T-helper 2 cell (primary cell): ENCODE results near the gene CORO1C.

ENCODE experiments used
- DNase-seq, 5 experiments: peaks; one replicate each; pipeline versions ENCODE4 v3.0.0 to v3.0.0-alpha.2; 2012 to 2022

Gene CORO1C

DNA sequence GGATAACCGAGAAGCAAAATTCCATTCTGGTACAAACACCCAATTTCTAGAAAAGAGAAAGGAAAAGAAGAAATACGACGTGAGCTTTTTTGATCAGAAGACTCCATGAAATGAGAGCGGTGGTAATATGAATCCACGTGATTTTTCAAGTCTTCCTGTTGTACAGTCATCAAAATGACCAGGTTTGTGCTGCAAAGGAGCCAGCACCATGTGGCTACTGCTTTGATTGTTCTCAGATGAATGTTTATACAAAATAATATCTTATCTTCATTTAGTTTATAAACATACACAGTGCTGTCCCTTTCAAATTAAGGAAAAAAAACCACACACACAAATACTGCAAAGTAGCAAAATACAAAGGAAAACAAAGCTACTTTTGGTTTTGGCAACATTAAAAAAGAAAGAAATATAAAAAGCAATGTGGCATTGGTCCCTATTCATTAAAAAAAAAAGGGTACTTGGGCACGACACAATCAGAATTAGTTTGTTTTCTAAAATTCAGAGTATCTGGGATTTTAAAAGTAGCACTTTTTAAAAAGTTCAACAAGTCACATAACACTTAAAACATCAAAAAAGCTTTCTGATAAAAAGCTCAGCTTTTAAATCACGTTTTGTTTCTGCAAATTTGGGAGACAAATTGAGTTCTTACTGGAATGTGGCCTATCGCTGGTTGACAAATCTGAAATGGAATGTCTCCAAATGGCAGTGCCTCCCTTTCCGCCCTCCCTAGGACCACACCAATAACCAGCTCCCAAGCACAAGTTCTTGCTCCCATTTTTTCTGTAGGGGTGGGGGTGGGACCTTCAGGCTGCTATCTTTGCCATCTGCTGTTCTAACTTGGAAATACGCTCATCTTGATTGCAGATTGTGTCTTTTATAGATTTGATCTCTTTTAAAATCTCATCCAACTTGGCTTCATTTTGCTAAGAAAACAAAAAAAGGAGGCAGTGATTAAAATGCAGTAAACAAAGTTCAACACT, 84.4 kb downstream of the CORO1C start:
- DNase-seq = no peak

DNA sequence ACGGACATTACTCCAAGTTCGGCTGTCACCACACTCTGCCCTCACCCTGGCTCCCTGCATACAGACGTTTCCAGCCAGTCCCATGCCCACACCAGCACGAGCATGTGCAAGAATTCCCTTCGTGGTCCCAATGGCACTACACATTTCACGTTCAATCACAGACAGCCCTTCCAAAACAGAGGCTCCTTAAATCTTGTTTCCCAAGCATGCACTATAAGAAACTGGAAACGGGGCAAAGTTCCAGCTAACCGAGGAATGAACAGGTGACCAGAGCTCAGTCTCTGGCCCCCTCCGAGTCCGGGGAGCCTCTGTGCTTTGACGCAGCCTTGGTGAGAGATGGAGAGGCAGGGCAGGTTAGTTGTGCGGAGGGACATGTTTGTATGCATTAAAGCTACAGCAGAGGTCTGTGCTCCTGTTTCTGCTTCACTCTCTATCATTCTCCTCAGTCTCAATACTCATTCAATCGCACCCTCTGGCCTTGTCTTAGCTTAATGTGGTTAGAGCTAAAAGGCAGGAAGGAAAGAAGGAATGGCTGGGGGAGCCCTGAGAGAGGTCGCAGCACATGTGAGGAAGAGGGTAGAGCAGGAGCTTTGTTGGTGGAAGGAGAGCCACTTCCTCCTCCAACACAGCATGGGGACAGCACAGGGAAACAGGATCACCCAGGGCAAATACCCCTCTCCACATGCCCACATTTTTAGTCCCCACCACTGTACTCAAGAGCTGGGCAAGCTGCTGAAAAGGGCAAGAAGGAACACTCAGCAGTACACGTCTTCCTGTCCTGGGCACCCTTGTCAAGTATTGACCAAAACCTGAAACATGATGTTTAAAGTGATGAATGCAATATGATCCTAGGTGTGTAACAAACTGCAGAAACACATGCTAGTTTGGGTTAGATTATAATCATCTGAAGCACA, 85.4 kb downstream of the CORO1C start:
- DNase-seq = no peak

DNA sequence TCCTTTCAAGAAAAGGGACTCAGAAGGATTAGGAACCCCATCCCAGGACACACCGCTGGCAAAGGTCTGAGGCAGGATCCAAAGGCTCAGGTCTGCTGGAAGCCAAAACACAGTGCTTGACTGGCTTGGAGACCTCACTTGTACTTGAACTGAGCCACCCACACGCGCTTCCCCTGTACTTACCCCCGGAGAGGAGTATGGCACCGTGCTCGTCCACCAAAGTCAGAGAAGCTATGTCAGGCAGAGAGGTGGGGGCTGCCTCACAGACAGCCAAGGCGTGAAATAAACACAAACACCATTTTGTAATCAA, 86.6 kb downstream of the CORO1C start:
- DNase-seq = no peak

DNA sequence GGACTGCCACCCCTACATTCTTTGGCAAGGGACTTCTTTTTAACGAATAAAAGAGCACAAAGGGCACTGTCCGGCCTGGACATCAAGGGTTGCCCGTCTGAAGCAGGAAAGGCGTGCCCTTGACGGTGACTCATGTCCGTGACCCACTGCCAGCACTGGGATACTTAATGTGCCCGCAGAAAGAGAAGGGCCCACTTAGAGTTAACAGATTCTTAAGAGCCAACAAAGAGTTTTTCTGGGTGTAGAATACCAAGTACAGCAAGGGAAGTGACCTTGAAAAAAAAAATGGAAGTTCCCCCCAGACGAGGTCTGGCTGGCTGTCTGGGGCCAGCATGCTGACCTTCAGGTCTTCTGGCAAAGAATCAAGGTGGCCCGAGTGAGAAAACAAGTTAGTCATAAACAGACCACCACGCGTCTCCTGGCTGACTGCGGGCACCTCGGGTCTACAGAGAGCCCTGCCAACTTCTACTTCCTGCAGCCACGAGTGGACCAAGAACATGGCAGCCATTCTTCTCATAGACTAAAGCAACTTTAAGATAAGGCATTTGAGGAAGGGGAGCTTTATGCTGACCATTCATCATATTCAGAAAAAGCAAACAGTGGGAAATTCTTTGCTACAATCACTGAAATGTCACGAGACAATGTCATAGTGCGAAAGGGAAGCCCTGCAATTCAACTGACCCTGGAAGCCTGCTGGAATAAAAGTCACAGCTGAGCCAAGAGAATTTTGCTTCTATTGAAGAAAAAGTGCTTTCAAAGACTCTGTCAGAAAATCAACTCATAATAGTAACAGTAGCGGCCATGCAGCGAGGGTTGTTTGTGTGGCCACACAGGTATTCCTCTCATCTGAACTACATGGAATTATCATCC, 87.1 kb downstream of the CORO1C start:
- DNase-seq = no peak

DNA sequence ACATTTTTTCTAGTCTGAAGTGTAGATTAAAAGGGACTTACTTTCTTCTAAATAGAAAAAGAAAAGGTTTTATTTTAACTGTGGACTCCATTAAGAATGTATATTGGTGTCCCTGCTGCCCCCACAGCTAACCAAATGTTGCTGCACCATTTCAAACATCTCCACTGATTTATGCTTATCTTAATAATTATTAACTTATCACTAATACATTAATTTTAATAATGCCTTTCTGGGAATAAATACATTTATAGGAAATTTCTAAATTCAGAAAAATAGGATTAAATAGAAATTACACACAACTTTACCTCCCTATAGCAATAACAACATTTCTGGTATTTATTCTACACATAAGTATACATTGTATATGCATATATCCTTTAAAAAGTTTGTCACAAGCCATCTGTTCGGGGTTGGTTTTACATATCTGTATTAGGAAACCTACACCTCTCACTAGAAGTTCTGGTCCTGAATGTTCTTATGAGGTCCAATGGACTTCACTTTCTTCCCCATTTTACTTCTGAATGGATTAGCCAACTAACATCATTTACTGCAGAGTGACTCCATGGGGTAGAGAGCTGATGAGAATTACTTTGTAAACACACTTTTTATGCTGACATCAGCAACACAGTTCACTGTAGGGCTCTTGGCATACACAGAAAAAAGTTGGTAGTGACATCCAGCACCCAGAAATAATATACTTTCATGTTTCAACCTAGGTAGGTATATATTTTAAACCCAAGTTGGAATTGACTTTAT, 88.2 kb downstream of the CORO1C start:
- no peak for DNase-seq

DNA sequence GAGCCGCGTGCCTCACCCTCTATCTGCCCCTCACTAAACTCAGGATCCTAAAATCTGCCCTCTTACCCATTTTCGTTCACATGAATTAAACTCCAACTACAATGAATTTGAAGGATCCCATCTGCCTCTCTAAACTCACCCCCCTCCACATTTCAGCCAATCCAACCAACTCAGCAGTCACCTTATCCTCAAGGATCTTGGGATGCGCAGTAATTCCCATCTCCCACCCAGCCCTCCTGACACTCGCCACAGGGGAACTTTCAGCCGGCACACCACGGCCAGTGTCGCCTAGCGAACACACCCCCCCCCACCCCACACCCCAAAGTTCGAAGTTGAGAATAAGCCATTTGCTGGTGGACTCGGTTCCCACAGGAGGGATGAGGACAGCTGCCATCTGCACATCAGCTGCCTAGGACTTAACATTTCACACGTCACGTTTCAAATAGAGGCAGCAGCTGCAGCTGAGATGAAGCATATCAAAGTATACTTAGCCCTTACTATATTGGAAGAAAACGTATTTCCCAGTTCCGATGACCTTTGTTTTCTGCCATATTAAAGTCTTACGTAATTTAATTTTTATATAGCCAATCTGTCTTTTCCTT, 88.9 kb downstream of the CORO1C start:
- no peak for DNase-seq

DNA sequence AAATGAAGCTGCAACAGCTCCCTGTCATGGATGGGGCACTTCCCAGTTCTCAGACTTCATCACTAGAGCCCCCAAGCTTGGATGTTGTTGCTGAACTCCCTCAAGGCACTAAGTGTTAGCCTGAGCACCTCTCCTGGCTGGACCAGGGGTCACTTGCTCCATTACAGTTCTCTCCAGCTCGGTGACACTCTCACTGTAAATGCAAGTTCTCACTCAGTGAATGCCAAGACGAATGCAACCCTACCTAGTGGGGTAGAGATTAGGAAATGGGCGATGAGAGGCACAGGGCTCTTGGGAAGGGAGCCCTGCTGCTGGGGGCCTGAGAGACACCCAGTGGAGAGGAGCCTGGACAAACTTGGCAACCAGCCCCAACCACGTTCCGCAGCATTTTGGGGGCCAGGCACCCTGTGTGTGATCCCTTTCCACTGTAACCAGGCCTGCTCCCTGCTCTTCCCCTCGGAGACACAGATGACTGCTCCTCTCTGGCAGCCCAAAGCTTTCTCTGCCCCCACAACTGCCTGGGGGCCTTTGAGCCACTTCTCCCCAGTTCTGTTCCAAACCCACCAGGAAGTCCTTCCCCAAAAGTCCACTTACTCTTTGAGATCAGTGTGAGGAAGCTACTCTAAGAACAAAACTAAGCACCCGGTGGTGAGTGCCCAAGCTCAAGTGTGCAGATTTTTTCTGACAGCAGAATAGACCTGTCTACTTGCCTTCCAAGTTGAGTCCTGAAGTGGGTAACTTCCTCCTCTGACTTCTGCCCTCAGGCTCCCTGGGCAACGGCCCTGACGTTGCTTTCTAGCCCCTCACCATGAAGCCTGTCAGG, 89.7 kb downstream of the CORO1C start:
- no peak for DNase-seq

DNA sequence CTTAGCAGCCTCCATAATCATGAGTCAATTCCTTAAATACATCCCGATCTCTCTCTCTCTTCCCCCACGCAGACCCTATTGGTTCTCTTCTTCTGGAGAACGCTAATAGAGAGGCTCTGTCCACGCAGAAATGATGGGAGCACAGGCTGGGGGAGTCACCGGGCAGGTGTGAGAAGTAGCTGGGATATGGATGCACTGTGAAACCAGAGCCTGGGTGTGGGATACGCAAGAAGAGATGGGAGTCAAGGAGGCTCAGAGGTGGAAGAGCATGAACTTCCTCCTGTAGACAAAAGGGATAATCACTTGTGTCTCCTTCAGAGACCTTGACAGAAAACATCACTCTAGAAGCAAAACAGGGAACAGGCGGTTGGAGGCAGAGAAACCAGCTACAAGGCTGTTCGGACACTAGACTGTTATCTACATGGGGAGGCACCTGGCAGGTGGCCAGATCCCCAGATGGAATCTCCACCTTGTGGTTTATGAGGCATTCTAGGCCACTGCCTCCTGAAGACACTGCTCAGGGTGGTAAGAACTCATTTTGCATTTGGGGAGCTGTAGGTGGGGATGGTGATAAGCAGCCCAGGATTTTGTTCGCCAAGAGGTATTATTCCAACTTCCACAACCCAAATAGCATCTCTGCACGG, 90.4 kb downstream of the CORO1C start:
- no peak for DNase-seq

DNA sequence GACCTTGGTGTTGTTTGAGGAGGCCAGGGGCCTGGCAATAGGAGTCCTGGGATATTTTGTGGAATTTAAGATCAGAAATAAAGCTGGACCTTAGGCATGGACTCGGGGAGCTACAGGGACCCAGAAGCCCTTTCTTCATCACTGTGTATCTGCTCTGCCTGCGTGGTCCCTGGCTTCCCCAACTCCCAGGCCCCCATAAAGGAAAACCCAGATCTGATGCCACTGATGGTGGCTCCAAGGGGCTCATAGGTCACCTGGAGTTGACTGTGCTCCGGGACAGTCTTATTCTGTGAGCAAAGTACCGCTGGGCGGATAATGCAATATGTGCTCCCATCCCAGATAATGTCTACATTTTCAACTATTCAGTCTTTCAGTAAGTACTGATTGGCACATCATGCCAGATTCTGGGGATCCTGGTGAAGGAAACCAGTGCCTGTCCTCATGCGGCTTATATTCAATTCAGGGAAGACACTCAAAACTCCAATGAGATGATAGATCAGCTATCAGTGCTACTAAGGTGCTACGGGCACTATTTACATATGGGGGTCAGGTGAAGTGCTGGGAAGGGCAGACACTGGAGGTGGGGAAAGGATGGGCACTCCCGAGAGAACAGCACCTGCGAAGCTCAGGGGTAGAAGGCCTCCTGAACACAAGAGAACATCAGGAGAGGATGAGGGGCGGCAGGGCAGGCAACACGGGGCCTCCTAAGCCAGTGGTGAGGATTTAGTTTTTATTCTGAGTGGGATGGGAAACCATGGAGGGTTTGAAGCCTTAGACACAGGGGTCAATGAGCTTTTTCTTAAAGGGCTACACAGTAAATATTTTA, 92.1 kb downstream of the CORO1C start:
- DNase-seq = no peak

DNA sequence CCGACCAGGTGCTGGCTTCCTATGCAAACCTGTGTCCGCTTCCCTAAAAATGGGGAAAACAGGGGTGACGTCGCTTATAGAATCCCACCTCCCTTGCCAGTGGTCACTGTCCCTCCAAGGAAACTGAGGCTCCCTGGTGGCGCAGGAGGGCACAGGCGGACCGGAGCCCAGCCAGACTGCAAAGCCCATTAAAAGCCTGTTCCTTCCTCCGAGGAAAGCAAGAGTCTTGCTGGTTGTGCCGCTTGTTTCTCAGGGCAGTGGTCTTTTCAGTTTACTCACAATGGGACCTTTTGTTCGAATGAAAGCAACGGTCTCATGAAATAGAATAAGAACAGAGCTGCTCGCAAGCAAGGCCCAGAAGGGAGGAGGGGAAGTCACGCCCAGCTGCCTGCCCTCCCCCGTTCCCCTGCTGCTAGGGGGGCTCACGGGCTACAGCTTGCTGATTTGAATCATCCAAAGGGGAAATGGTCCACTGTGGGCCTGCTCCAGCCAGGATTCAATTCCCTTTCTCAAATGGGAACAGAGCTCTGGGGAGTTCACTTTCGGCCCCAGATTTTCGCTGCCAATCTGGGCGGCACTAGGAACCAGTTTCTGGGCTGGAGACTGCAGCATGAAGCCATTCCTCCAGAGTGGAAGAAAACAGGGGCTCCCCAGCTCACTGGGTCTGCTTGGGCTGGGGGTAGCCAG, 93.0 kb downstream of the CORO1C start:
- no peak for DNase-seq

DNA sequence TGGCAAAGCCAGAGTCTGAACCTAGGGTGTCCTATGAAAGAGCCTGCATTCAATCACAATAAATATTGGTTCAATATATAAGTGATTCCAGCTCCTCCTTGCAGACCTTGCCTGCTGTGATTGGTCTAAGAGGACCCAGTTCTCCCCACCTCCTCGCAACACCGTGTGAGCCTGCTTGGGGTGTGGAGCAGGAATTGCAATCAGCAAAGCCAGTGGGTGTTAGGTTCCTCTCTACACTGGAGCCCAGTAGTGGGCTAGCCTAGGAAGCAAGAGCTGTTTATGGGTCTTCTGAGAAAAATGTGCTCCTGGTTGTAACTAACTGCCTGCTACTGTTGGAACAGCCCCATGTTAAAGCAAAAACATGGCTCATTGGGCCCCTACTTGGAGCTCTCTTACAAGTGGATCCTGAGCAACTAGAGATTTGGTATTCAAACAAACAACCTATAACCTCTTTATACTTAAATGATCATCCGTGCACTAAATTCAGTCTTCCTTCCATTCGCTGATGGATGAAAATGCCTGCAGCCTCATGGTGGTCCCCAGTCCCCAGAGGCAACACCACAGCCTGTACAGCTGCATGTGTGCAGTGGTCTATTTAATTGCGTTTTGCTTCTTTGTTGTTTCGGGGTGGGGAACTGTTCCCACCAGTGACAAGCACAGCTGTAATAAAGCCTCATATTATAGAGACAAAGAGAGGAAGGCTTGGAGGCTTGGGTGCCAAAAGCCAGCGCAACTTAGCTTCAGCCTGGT, 93.9 kb downstream of the CORO1C start:
- DNase-seq = no peak

DNA sequence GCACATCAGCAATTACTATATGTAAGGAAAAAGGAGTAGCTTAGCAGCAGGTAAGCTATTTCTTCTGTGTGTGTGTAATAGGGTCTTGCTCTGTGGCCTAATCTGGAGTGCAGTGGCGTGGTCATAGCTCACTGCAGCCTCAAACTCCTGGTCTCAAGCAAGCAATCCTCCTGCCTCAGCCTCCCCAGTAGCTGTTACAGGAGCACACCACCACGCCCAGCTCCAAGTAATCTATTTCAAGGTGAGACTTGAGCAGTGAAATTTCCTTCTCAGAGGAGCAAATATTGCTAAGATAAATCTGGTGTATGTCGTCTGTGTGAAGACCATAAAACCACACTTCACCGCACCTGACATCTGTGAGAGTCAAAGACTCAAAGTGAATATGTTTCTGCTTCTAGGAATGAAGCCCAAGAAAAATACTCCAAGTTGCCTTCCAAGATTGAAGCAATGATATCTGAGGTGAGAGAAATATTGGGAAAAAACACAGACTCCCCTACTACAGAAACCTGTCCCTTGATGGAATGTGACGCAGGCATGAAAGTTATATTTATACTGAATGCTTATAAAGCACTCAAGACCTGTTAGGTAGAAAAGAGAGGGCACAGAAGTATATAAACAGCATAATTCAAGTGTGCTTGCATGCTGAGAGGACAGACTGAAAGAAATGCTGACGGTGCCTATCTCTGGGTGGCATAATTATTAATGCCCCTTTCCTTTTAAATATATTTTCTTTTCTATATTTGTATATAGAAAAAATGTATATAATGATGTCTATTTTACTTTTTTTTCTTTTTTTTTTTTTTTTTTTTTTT, 95.1 kb downstream of the CORO1C start:
- peak in 1 of 5 experiments; percentile 49 for DNase-seq

DNA sequence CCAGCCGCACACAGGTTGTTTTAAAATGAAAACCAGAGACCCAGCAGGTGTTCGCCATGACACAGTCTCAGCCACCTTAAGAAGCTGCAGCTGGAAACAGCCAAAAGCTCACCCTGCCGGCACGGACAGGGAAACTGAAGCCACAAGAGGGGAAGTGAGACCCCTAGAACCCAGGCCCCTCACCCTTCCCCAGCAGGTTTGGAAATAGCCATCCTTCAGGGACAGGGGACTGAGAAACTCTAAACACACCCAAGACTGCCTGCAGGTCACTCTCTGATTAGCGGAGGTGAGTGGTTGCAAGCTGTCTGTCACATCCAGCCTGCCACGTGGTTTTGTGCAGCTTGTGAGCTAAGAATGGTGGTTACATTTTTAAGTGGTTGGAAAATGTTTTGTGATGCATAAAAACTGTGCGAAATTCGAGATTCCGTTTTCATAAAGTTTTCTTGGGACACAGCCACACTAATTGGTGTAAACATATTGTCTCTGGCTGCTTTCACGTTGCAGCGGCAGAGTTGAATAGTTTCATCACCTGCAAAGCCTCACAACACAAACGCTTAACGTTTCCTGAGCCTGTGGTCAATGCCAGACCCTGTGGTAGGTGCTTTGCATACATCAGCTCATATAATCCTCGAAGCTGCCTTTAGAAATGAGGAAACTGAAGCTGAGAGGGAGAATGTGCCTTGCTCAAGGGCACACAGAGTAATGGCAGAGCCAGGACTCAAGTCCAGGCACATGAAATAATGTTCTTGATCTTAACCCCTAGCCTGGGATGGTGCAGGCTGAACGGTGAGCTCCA, 95.9 kb downstream of the CORO1C start:
- DNase-seq = peak in 2 of 5 experiments; percentile 73 to 91

DNA sequence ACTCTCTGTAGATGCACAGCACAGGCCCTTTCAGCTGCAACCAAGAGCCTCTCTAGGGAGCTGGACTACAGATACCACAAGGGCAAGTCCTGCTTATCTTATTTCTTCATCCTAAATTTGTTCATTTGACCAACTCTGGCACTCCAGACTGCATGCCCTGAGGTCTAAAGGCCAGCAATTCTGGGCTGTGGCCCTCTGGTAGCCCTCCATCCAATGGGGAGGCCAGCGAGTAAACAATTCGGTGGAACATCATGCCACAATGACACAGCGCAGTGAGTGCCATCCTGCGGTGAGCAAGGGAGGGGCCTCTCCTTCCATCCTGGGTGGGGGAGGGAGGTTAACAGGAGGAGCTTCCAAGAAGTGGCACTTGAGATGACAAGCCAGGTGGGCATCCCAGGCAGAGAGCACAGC, 97.0 kb downstream of the CORO1C start:
- peak in 3 of 5 experiments; percentile 17 to 92 (median 51) for DNase-seq

DNA sequence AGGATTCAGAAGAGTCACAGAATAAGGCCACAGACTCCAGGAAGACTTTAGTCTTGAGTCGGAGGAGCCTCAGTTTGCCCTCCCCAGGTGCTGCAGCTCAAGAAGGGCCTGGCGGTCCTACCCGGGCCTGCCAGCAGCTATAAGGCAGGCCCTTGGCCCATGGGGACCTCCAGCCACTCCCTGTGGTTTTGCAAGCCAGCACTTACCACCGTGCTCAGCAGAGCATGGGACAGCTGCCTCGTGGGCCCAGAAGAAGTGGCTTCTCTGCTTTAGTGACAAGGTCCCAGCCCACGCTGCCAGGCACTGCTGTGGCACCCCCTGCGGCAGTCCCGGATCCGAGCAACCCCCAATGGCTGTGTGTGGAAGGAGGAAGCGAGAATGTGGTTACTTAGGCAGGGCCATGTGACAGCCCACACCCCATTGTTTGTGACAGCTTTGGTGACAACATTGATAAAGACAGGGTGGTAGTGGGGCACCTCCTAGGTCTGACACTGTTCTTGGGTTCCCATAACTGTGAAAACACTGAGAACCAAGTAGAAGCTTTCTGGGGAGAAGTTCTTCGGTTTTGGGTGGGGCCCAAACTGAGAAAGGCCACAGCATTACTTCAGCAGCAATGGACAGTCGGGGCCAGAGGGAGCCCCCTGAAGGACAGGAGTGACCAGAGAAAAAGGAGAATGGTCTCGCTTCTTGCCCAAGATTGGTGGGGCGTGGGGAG, 97.6 kb downstream of the CORO1C start, which contains the start of gene SELPLG:
Gene SELPLG, minus strand, starts transcription at position 361 of the 715 bp plus-strand sequence. CDS start 9,587 bp downstream, outside the sequence.
- peak; percentile 51 to 98 (median 81) for DNase-seq
